Transverse colon (tissue), 4 donors: ENCODE measurements around the gene TMEM266. TPM values are rescaled to one million over a fixed set of nuclear protein-coding genes. Genes with fewer than 3 reads are reported as not detected.

ENCODE experiments used
- DNase-seq: peaks from one replicate; pipeline ENCODE4 v3.0.0-alpha.2; 2019
- H3K27ac ChIP-seq, 4 donors: fragments of 200-600 bp; sonication (generic); 2 replicates each; pipeline ENCODE4 v1.5.1; 2016 to 2018; ENCODE audit warnings: inconsistent platforms in 4 of 4
- H3K27me3 ChIP-seq: fragments of 200-600 bp; sonication (generic); 2 replicates; pipeline ENCODE4 v1.5.1; 2017; ENCODE audit warnings: inconsistent platforms
- H3K36me3 ChIP-seq, 4 donors: fragments of 200-600 bp; sonication (generic); 2 replicates each; pipeline ENCODE4 v1.5.1; 2017 to 2019; ENCODE audit warnings: inconsistent platforms in 4 of 4
- H3K4me1 ChIP-seq, 4 donors: fragments of 200-600 bp; sonication (generic); 2 replicates each; pipeline ENCODE4 v1.5.1; 2017 to 2020; ENCODE audit warnings: inconsistent platforms in 4 of 4
- H3K4me3 ChIP-seq, 4 donors: fragments of 200-600 bp; sonication (generic); 1 replicate in 1 of 4; 2 replicates in 3 of 4; pipeline versions ENCODE4 v1.5.1 to v1.6.1; 2017 to 2019; ENCODE audit warnings: inconsistent platforms in 4 of 4
- H3K9me3 ChIP-seq, 2 donors: fragments of 200-600 bp; sonication (generic); 2 replicates each; pipeline ENCODE4 v1.5.1; 2017 to 2019; ENCODE audit warnings: inconsistent platforms in 2 of 2
- CTCF ChIP-seq, 5 experiments: fragments of 200-600 bp in 3 of 5; fragments of 450-650 bp in 2 of 5; sonication (generic) in 3 of 5; IDR thresholded peaks; 1 replicate in 2 of 5; 2 replicates in 3 of 5; pipeline ENCODE4 v1.5.1; 2016 to 2017; ENCODE audit warnings: antibody characterized with exemption in 5 of 5, inconsistent platforms in 3 of 5, mild to moderate bottlenecking in 2 of 5, moderate library complexity in 1 of 5
- EP300 ChIP-seq: sonication (generic); formaldehyde crosslinking; IDR thresholded peaks from one replicate; pipeline ENCODE4 v1.6.1; 2017; ENCODE audit warnings: antibody characterized with exemption, low read depth
- POLR2A ChIP-seq: fragments of 450-650 bp; IDR thresholded peaks from one replicate; pipeline ENCODE4 v1.6.1; 2016; ENCODE audit warnings: antibody characterized with exemption, mild to moderate bottlenecking, moderate library complexity
- POLR2AphosphoS5 ChIP-seq, 3 donors: sonication (generic); formaldehyde crosslinking; IDR thresholded peaks; one replicate each; pipeline ENCODE4 v1.6.1; 2016; ENCODE audit warnings: antibody characterized with exemption in 3 of 3
- WGBS, 2 donors: methylation state at CpG; one replicate each; pipeline ENCODE4 v1.1.5; 2018; ENCODE audit warnings: low coverage in 1 of 2; 5-methylcytosine and 5-hydroxymethylcytosine counted together
- in situ Hi-C, 4 donors: fragments of 200-750 bp; cut with MboI; loops; one replicate each; pipeline versions ENCODE4 v1.15.0 to v1.15.1; 2017; ENCODE audit warnings: low sequenced_read_pairs in 3 of 4, low pct_ligation_motif_present in 1 of 4, low pct_unique_long_range_greater_than_20kb in 1 of 4
- intact Hi-C: fragments of 100-400 bp; cut with DNase I; formaldehyde crosslinking; loops from one replicate; pipeline ENCODE4 v1.15.1; 2023; ENCODE audit warnings: low total_unique reads
- total RNA-seq, 4 donors: library from RNA; depleted of rRNA; stranded (reverse); fragments of >200 nt; gene quantifications; one replicate each; pipeline ENCODE4 v1.1.0, GENCODE V29; 2016

TMEM266 gene
- total RNA-seq, 4 donors from 2014 or later, result 0.41 TPM; not detected in 3

DNA sequence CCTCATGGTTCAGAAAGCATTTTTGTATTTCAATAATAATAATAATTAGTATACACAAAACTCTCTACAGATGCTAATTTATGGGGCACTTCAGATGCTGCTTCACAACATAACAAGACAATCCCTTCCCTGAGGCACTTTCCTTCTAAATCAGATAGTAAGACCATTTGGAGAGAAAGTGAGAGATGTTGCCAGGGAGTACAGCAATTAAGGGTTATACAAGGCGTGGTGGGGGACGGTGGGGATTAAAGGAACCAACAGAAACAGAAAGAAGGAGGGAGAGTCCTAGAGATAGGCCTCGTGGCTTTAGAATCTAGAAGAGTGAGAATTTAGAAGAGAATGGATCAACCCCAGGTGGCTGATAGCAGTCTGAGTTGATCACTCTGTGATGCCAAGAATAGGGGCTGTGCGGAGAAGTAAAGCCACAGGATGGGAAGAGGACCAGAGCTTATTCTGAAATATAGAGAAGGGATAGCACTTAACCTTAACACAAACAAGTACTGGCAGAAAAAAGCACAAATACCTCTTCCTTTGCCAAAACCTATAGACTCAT, 174.6 kb downstream of the TMEM266 start:
- in situ Hi-C loops, result no loop called here
- WGBS, 2 donors, result 60 to 63% methylated on average over 4 of the region's 4 CpGs
- no peaks in the 10 kb centered on the region for H3K4me1 ChIP-seq
- intact Hi-C loops, result no loop called here
- no peak overlapping the region for H3K27ac ChIP-seq
- H3K36me3 ChIP-seq, result peaks cover 0 to 5% (median 2%) of the 10 kb centered on the region in 4 donors
- H3K4me3 ChIP-seq, result no peak overlapping the region
- TF ChIP-seq POLR2AphosphoS5 (IDR thresholded peaks at IDR 0.05) (no peak), POLR2A (no peak), EP300 (no peak), CTCF (IDR thresholded peaks at IDR 0.05) (no peak)
- no peak for DNase-seq
- H3K27me3 ChIP-seq, result no peaks in the 10 kb centered on the region
- no peaks in the 10 kb centered on the region for H3K9me3 ChIP-seq

- intact Hi-C loops (no loop called here), in situ Hi-C loops (no loop called here)
- no peak overlapping the region for H3K27ac ChIP-seq
- no peaks in the 10 kb centered on the region for H3K4me1 ChIP-seq
- H3K4me3 ChIP-seq, result no peak overlapping the region
- H3K36me3 ChIP-seq, result peaks cover 0 to 5% (median 2%) of the 10 kb centered on the region in 4 donors
- TF ChIP-seq EP300 (no peak), CTCF (IDR thresholded peaks at IDR 0.05) (peak in 4 of 5 experiments; percentile 27 to 42 (median 40))
- no peaks in the 10 kb centered on the region for H3K9me3 ChIP-seq
- no peak for DNase-seq
- H3K27me3 ChIP-seq, result no peaks in the 10 kb centered on the region
- WGBS, 2 donors, result 76 to 92% methylated on average over 2 to 3 of the region's 3 CpGs
Measured at GRCh38 chr15:76235186-76235826, 175.5 kb downstream of the TMEM266 start.

GRCh38 chr15:76236350-76236749, 176.6 kb downstream of the TMEM266 start:
- in situ Hi-C loops, result no loop called here
- H3K27ac ChIP-seq, result no peak overlapping the region
- no peaks in the 10 kb centered on the region for H3K27me3 ChIP-seq
- H3K36me3 ChIP-seq, result peaks cover 0 to 4% (median under 1%) of the 10 kb centered on the region in 4 donors
- no peak overlapping the region for H3K4me3 ChIP-seq
- intact Hi-C loops, result no loop called here
- TF ChIP-seq CTCF (IDR thresholded peaks at IDR 0.05) (no peak), EP300 (no peak), POLR2AphosphoS5 (IDR thresholded peaks at IDR 0.05) (no peak), POLR2A (no peak)
- H3K4me1 ChIP-seq, result no peaks in the 10 kb centered on the region
- DNase-seq, result no peak
- WGBS, 2 donors, result 45 to 50% methylated on average over 2 of the region's 2 CpGs
- H3K9me3 ChIP-seq, result no peaks in the 10 kb centered on the region

DNA sequence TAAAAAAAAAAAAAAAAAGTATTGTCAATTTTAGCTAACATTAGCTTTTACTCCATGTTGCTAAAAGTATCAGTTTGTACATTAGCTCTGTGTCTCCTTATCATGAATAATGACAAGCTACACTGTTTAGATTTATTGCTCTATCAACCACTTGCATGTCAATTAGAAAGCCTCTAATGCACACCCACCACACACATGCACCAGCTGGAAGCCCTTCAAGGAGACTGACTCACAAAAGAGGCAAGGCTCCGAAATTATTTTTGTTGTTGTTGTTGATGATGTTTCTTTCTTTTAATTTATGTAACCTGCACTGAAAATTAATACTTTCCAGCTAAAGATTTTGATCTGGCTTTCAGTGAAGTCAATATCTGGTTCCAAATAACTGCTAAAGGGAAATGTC, 180.0 kb downstream of the TMEM266 start:
- Histone ChIP-seq H3K27me3 (no peaks in the 10 kb centered on the region), H3K36me3 (peaks cover 0 to 6% (median 2%) of the 10 kb centered on the region in 4 donors), H3K9me3 (no peaks in the 10 kb centered on the region), H3K4me1 (no peaks in the 10 kb centered on the region), H3K4me3 (no peak overlapping the region), H3K27ac (no peak overlapping the region)
- intact Hi-C loops (no loop called here), in situ Hi-C loops (no loop called here)
- 52 to 67% methylated on average over 1 of the region's 1 CpG for whole genome bisulfite sequencing, 2 donors
- DNase-seq, result no peak
- no peak for TF ChIP-seq POLR2A
- TF ChIP-seq EP300, result no peak
- no peak for TF ChIP-seq POLR2AphosphoS5 (IDR thresholded peaks at IDR 0.05)
- TF ChIP-seq CTCF (IDR thresholded peaks at IDR 0.05), result no peak
